GM10248 (cell line): Measurements from ENCODE around the gene DPPA5.
A peak's percentile ranks its signal among the peaks of the same experiment; 100 is the strongest.
"Not testable (repeated sequence)": the region's sequence is repeated elsewhere in the genome, so short reads cannot be mapped to it uniquely, and the experiment has no call there.

Source experiments
- CTCF ChIA-PET: fragments of 300-600 bp; sonication (Branson Sonifier 250); formaldehyde crosslinking; extraction: SDS; loops from one replicate; lab custom pipeline; 2021; ENCODE audit warnings: antibody characterized with exemption; lab: Yijun Ruan, JAX
- POLR2A ChIA-PET: fragments of 350-650 bp; sonication (Branson Sonifier 250); formaldehyde crosslinking; extraction: SDS; loops from one replicate; lab custom pipeline; 2020; ENCODE audit warnings: antibody characterized with exemption; lab: Yijun Ruan, JAX
- DNase-seq: peaks from one replicate; pipeline ENCODE4 v3.0.0; 2012; ENCODE audit errors: extremely low spot score
- TF ChIP-seq, protein P1 (sequence below): IDR thresholded peaks from 2 replicates; pipeline ENCODE4 v1.5.1; 2012; ENCODE audit warnings: mild to moderate bottlenecking, low read depth; ENCODE audit errors: extremely low read depth, missing control alignments, control extremely low read depth

Gene DPPA5

DNA sequence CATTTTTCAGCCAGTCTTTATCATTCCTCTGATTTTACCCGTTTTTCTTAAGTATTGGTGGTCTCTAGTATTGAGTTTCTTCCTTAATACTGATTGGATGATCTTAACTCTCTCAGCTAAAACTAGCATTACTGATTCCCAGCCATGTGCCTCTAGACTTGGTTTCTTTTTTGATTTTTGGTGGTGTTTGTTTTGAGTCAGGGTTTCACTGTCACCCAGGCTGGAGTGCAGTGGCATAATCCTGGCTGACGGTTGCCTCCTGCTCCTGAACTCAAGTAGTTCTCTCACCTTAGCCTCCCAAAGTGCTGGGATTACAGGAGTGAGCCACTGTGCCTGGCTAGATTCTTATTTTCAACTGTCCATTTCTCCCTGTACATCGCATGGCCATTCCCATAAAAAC lies 24.9 kb downstream of the DPPA5 start:
- CTCF ChIA-PET: interaction anchor here (0.9 to 5.3 kb wide), 10 partner anchors 10 to 918 kb away, joined by 3 to 78 read pairs (median 6); no protein-coding TSS in a partner anchor
- TF ChIP-seq, protein P1, sequence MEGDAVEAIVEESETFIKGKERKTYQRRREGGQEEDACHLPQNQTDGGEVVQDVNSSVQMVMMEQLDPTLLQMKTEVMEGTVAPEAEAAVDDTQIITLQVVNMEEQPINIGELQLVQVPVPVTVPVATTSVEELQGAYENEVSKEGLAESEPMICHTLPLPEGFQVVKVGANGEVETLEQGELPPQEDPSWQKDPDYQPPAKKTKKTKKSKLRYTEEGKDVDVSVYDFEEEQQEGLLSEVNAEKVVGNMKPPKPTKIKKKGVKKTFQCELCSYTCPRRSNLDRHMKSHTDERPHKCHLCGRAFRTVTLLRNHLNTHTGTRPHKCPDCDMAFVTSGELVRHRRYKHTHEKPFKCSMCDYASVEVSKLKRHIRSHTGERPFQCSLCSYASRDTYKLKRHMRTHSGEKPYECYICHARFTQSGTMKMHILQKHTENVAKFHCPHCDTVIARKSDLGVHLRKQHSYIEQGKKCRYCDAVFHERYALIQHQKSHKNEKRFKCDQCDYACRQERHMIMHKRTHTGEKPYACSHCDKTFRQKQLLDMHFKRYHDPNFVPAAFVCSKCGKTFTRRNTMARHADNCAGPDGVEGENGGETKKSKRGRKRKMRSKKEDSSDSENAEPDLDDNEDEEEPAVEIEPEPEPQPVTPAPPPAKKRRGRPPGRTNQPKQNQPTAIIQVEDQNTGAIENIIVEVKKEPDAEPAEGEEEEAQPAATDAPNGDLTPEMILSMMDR: no peak
- DNase-seq: no peak
- POLR2A ChIA-PET: no interaction called here

DNA sequence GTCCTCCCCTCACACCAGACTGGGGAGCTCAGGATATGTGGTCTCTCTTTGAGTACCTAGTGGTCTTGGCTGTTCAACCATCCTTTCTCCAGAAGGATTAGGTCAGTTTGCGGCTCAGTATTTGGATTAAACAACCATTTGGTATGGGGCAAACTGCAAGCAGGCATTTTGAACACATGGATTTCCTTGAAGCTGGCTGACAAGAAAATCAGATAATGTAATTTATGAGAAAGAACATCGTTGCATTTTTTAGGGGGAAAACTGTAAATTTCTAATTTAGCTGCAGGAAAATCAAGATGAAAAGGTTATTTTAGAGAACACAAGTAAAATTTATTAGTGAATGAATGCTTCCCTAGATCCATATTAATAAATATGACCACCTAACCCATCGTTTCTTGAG lies 25.3 kb downstream of the DPPA5 start:
- DNase-seq: no peak
- CTCF ChIA-PET: interaction anchor here (1.0 to 5.3 kb wide), 10 partner anchors 10 to 918 kb away, joined by 3 to 78 read pairs (median 14); no protein-coding TSS in a partner anchor
- POLR2A ChIA-PET: no interaction called here
- TF ChIP-seq, protein P1: no peak

DNA sequence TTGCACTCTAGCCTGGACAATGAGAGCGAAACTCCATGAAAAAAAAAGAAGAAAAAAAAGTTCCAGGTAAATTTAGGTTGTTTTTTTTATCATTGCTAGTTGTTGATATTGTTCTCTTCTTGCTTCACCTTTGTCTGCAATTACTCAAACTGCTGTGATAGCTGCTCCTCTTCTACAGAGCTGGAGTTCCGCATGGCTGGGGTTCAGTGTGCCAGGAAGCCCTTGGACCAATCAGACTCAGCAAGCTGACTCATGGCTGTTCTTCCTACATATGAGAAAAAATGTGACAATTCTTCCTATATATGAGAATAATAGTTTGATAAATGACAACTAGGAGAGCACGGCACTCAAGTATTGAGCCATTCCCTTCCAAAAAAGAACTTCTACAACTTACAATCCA lies 28.4 kb downstream of the DPPA5 start:
- no peak for DNase-seq
- TF ChIP-seq, protein P1: no peak
- POLR2A ChIA-PET: no interaction called here
- CTCF ChIA-PET: interaction anchor here (1.4 to 5.3 kb wide), 9 partner anchors 9 to 914 kb away, joined by 4 to 78 read pairs (median 19); no protein-coding TSS in a partner anchor

DNA sequence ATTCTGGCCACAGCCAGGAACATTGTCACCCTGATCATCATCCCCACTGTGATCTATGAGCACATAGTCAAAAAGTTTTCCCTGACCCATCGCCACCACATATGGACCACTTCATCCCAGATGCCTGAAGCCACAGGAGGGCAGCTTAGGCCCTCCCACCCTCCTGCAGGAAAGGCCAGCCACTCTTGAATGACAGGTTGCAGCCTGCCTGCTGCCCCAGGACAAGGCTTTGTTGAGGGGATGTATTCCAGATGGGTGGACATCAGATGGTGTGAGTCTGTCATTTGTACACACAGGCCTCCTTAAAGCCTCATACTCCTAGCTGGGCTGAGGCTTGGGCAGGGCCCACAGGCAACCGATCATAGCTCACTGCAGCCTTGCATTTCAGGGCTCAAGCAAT lies 30.8 kb downstream of the DPPA5 start:
- DNase-seq: no peak
- TF ChIP-seq, protein P1: no peak
- POLR2A ChIA-PET: no interaction called here
- CTCF ChIA-PET: interaction anchor here (0.8 to 1.3 kb wide), 2 partner anchors 38 to 912 kb away, joined by 3 to 5 read pairs; no protein-coding TSS in a partner anchor

DNA sequence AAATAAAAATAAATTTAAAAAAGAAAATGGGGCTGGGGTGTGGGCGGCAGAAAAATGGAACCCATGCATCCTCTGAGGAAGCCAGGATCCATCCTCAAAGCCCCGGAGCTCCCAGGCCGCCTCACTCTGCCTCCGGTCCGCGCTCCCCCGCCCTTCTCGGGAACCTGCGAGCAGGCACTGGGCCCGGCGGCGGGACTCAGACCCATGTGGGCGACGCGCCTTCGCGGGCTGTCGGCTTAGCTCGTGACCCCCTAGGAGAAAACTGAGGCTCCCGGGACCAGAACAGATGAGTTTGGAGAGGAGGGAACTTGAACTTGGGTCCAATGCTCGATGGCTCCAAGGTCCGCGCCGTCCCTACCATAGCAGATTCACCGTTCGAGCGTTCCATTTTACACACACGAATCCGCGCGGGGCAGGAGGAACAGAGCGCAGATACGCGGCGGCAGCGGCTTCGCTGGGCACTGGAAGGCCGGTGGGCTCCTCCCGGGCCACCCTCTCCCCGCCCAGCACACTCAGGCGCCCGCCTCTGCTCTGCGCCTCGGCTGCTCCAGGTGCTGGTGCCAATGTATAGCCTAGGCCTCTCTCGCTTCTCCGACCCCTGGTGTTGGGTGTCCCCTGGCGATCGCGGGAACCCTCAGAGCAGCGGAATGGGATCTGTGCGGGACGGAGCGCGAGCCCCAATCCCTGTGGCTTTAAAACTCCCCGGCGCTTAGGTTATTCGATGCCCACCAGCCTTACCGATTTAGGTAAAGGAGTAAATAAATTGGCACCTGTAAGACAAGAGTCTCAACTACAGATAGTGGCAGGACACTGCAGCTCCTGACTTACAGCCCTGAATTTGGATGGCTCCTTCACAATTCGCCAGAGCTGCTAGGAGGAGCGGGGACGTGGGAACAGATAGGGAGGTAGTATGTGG lies 39.2 kb downstream of the DPPA5 start:
- TF ChIP-seq, protein P1: no peak
- CTCF ChIA-PET: interaction anchor here (0.7 to 2.5 kb wide), 2 partner anchors 12 kb away, joined by 3 to 19 read pairs; no protein-coding TSS in a partner anchor
- no peak for DNase-seq
- POLR2A ChIA-PET: no interaction called here

DNA sequence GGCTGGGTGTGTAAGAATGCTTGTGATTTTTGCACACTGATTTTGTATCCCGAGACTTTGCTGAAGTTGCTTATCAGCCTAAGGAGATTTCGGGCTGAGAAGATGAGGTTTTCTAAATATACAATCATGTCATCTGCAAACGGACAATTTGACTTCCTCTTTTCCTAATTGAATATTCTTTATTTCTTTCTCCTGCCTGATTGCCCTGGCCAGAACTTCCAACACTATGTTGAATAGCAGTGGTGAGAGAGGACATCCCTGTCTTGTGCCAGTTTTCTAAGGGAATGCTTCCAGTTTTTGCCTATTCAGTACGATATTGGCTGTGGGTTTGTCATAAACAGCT lies 43.6 kb downstream of the DPPA5 start:
- POLR2A ChIA-PET, DNase-seq: not testable (repeated sequence)
- CTCF ChIA-PET: interaction anchor here (2.0 kb wide), 1 partner anchor 78 kb away, joined by 6 read pairs; no protein-coding TSS in a partner anchor

DNA sequence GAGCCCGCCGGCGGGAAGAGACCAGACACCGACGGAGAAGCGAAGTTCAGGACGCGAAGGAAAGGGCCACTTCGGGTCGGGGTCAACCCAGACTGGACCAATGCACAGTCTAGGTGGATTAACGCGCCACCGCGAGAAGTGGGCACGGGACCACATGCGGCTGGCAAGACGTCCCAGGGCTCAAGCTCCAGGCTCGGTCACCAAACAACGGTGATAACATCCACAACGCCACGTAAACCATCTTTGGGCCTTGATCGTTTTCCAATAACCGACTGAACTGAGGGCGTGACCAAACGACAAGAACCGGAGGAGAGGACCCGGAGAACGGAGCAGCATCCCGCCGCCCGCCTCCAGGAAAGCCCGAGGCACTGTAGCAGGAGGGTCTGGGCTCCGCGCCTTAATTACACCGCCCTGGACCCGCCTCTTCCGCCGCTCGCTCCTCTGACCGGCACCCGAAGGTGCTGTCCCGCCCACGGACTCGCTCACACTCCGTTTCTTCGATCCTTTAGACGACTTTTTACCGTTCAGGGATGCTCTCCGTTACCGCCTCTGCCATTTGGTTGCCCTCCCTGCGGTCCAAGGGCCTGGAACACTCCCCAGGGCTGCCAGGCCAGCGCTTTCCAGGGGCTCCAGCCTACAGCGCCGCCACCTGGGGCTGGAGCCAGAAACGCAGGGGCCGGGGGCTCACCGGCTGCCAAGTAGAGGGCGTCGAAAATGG lies 44.1 kb downstream of the DPPA5 start:
- peak; percentile 89 for DNase-seq
- CTCF ChIA-PET: interaction anchor here (0.9 to 5.0 kb wide), 8 partner anchors 9 to 900 kb away, joined by 3 to 38 read pairs (median 4); no protein-coding TSS in a partner anchor

More for the DNA sequence above, 44.1 kb downstream of the DPPA5 start:
- TF ChIP-seq, protein P1: peak; percentile 68
- POLR2A ChIA-PET: interaction anchor here (0.8 kb wide), 1 partner anchor 79 kb away, joined by 3 read pairs; no protein-coding TSS in a partner anchor
